Measurements from ENCODE around the gene ZNF598.

ZNF598 gene

GRCh38 chr16:1985466-1986150, 24.0 kb downstream of the ZNF598 start:
- H3K4me3 Mint-ChIP-seq, result peak overlapping the region; percentile 81
- DNase-seq, result no peak
- H3K27me3 Mint-ChIP-seq, result peaks cover 39% of the 10 kb centered on the region
- H3K36me3 Mint-ChIP-seq (ENCODE audit: low read depth), result no peaks in the 10 kb centered on the region
- ATAC-seq, result no peak
- no peaks in the 10 kb centered on the region for H3K9me3 Mint-ChIP-seq
- peaks cover 26% of the 10 kb centered on the region for H3K4me1 Mint-ChIP-seq
- H3K27ac Mint-ChIP-seq, result no peak overlapping the region

GRCh38 chr16:1984347-1985225, 25.0 kb downstream of the ZNF598 start:
- peak; percentile 3 for ATAC-seq
- no peak for DNase-seq
- Mint-ChIP-seq H3K27ac (peak overlapping the region; percentile 49), H3K36me3 (ENCODE audit: low read depth) (no peaks in the 10 kb centered on the region), H3K9me3 (no peaks in the 10 kb centered on the region), H3K4me1 (peaks cover 22% of the 10 kb centered on the region), H3K27me3 (peaks cover 43% of the 10 kb centered on the region), H3K4me3 (peak overlapping the region; percentile 81)

GRCh38 chr16:1983544-1984346, 25.9 kb downstream of the ZNF598 start, which contains the start of gene GFER:
GFER (plus strand) TSS chr16:1984193; CDS start chr16:1984219, 26 bp downstream.
- Mint-ChIP-seq H3K27me3 (peaks cover 35% of the 10 kb centered on the region), H3K4me1 (peaks cover 17% of the 10 kb centered on the region), H3K4me3 (peak within 1 kb of the TSS; percentile 81), H3K9me3 (no peaks in the 10 kb centered on the region), H3K36me3 (ENCODE audit: low read depth) (no peaks in the 10 kb centered on the region), H3K27ac (peak within 1 kb of the TSS; percentile 49)
- peak; percentile 84 for DNase-seq
- peak; percentile 77 for ATAC-seq

DNA sequence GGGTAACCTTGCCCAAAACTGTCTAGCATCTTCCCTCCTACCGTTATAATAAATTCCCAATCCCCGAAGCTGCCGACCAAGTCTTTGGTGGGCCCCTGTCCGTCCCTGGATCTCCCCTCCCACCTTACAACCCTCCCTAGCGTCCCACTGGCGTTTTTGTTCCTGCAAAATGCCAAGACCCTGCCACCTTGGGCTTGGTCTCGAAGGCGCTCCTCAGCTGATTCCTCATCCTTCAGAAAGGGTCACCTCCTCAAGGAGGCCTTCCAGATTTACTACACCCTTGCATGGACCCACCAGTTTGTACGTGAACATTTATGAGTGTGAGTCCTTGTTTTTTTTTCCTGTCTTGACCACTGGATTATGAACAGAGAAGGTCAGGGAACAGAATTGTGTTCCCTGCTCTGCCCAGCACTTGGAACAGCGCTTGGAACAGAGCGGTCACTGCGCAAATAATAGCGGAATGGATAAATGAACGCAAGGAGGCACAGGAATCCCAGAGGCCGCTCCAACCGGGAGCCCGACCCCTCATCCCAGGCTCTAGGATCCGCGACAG, 26.6 kb downstream of the ZNF598 start:
- DNase-seq (no peak), ATAC-seq (no peak)
- peaks cover 31% of the 10 kb centered on the region for H3K27me3 Mint-ChIP-seq
- peaks cover 17% of the 10 kb centered on the region for H3K4me1 Mint-ChIP-seq
- H3K36me3 Mint-ChIP-seq (ENCODE audit: low read depth), result no peaks in the 10 kb centered on the region
- H3K27ac Mint-ChIP-seq, result no peak overlapping the region
- no peaks in the 10 kb centered on the region for H3K9me3 Mint-ChIP-seq
- H3K4me3 Mint-ChIP-seq, result peak overlapping the region; percentile 65

DNA sequence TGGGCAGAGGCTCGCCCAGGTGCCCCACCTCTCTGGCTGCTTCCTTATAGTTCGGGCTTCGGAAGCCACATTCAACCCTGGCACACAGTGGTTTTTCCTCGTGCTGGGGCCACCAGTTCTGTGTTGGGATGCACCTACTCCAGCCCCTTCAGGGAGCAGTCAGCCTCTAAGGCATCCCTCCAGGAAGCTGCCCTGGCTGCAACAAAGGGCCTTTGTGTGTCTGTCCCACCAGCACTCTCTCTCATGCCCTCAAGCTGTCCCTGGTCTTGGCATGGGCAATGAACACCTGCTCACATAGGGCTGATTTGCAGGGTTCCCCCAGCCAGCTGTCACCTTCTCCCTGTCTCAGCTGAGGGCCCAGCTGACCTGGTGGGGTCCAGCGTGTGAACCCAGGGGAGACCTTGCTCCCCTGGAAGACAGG, 27.6 kb downstream of the ZNF598 start:
- no peak for ATAC-seq
- peaks cover 30% of the 10 kb centered on the region for H3K27me3 Mint-ChIP-seq

GRCh38 chr16:1981398-1981836, 28.2 kb downstream of the ZNF598 start, which contains the start of gene NOXO1:
NOXO1 (minus strand) TSS chr16:1981469; CDS start chr16:1981179, 290 bp downstream.
- H3K27ac Mint-ChIP-seq, result peak within 1 kb of the TSS; percentile 10
- no peaks in the 10 kb centered on the region for H3K9me3 Mint-ChIP-seq
- no peak for DNase-seq
- peaks cover 30% of the 10 kb centered on the region for H3K27me3 Mint-ChIP-seq
- peaks cover 7% of the 10 kb centered on the region for H3K36me3 Mint-ChIP-seq (ENCODE audit: low read depth)
- peak; percentile 3 for ATAC-seq
- no peak within 1 kb of the TSS for H3K4me3 Mint-ChIP-seq
- peaks cover 17% of the 10 kb centered on the region for H3K4me1 Mint-ChIP-seq

More for the DNA sequence above, 27.6 kb downstream of the ZNF598 start:
- H3K36me3 Mint-ChIP-seq (ENCODE audit: low read depth), result peaks cover 5% of the 10 kb centered on the region
- DNase-seq, result no peak
- H3K4me3 Mint-ChIP-seq, result no peak overlapping the region
- no peaks in the 10 kb centered on the region for H3K9me3 Mint-ChIP-seq
- H3K4me1 Mint-ChIP-seq, result peaks cover 17% of the 10 kb centered on the region
- no peak overlapping the region for H3K27ac Mint-ChIP-seq

GRCh38 chr16:1980770-1981087, 28.9 kb downstream of the ZNF598 start:
- no peak for ATAC-seq
- Mint-ChIP-seq H3K36me3 (ENCODE audit: low read depth) (peaks cover 13% of the 10 kb centered on the region), H3K27me3 (peaks cover 30% of the 10 kb centered on the region), H3K9me3 (no peaks in the 10 kb centered on the region), H3K27ac (no peak overlapping the region), H3K4me1 (peaks cover 17% of the 10 kb centered on the region), H3K4me3 (no peak overlapping the region)
- DNase-seq, result no peak

DNA sequence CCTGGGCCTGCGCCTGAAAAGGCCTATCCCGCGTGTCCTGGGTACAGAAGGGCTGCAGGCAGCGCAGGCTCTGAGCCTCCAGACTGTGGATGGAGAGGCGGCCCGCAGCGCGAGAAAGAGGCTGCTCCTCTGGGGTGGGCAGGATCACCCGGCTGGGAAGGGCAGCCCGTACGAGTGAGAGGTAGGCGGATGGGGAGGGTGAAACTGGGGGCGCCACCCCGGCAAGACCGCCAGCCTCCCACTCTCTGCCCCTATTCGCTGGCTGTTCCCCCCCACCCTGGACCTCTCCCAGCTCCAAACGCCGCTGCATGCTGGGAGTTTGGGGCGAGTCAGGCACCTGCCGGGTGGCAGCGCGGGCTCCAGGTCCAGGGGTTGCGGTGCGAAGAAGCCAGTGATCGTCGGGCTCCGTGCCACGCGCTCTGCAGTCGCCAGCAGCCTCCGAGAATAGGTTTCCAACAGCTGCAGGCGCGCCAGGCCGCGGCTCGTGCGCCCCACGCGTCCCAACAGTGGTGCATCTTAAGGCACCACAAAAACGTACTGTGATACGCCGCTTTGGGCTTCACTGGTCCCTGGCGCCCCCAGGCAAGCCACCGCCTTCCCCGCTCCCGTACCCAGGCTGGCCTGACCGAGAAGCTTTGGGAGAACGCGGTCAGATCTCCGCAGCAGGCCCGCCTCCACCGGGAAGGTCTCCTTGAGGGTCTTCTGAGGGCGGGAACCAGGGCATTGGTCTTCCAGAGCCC, 29.4 kb downstream of the ZNF598 start:
- H3K36me3 Mint-ChIP-seq (ENCODE audit: low read depth), result peaks cover 15% of the 10 kb centered on the region
- peaks cover 30% of the 10 kb centered on the region for H3K27me3 Mint-ChIP-seq
- ATAC-seq (no peak), DNase-seq (no peak)
- no peak overlapping the region for H3K4me3 Mint-ChIP-seq
- no peak overlapping the region for H3K27ac Mint-ChIP-seq
- H3K9me3 Mint-ChIP-seq, result no peaks in the 10 kb centered on the region
- H3K4me1 Mint-ChIP-seq, result peaks cover 14% of the 10 kb centered on the region

DNA sequence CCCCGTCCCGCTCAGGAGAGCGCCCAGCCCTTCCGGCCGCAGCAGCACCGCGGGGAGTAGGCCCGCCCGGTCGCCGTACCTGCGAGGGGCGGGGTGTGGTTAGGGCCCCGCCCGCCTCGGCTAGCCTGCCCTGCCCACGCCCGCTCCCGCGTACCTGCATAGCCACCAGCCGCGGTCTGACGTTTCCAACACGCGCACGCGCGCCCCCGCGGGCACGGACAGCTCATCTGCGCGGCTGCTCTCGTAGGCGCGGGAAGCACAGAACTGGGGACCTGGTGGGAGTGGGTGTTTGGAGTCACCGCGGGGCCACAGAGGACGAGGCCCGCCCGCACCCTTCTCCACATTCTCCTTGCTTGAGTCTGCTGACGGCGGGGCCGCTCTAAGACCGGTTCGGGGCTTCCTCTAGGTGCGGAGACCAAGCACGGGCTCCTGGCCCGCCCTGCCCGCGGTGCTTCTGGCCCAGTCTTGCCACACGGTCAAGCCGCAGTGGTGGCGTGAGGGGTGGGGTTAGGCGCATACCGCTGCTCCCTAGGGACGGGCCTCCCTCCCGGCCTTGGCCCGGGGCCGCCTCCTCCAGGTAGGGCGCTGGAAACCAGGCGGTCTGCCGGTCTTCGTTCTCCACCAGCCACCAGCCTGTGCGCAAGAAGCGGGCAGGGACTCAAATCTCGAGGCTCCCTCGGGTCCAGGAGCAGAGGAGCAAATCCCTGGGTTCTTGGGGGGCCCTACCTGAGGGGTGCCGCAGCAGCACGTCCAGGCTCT, 30.2 kb downstream of the ZNF598 start:
- no peak for ATAC-seq
- no peak overlapping the region for H3K4me3 Mint-ChIP-seq

DNA sequence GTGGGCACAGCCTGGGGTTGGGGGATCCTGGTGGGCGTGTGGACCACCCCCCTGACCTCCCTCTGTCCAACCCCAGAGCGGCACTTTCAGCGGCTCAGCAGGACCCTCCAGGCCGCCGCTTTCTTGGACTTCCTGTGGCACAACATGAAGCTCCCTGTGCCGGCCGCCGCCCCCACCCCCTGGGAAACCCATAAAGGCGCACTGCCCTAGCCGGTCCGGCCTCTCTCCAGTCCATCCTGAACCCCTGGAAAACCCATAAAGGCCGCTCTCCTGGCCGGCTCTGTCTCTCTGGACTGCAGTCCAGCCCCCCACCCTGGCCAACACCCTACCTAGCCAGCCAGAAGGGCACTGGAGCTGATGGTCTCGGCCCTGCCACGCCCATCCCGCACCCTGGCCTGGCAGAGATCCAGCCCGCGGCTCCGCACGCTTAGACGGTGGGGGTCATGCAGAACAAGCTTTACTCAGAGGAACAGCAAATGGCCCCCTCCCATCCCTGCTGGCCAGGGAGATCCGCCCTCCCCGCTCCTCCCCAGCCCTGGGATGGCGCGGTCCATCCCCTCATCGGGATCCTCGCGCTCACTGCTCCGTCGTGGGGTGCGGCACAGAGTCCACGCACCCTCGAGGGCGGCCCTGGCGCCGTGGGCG, 31.0 kb downstream of the ZNF598 start:
- peaks cover 20% of the 10 kb centered on the region for H3K36me3 Mint-ChIP-seq (ENCODE audit: low read depth)
- H3K27me3 Mint-ChIP-seq, result peaks cover 30% of the 10 kb centered on the region
- no peaks in the 10 kb centered on the region for H3K9me3 Mint-ChIP-seq
- no peak overlapping the region for H3K4me3 Mint-ChIP-seq
- no peak overlapping the region for H3K27ac Mint-ChIP-seq
- DNase-seq (no peak), ATAC-seq (no peak)
- H3K4me1 Mint-ChIP-seq, result peaks cover 8% of the 10 kb centered on the region

More for the DNA sequence above, 30.2 kb downstream of the ZNF598 start:
- Mint-ChIP-seq H3K27me3 (peaks cover 30% of the 10 kb centered on the region), H3K4me1 (peaks cover 8% of the 10 kb centered on the region), H3K27ac (no peak overlapping the region), H3K36me3 (ENCODE audit: low read depth) (peaks cover 20% of the 10 kb centered on the region), H3K9me3 (no peaks in the 10 kb centered on the region)
- DNase-seq, result peak; percentile 40

DNA sequence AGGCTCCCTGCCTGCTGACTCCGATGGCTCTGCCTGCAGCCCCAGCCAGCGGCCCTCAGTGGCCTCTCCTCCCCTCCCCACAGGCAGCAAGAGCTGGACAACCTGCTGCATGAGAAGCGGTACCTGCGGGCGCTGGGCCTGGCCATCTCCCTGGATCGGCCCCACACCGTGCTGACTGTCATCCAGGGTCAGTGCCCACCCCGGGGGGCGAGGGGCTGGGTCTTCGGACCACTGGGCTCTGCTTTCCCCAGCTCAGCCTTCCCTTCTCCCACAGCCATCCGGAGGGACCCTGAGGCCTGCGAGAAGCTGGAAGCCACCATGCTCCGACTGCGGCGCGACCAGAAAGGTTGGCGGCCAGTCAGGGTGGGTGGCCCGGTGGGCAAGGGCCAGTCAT, 31.7 kb downstream of the ZNF598 start:
- Mint-ChIP-seq H3K36me3 (ENCODE audit: low read depth) (peaks cover 21% of the 10 kb centered on the region), H3K27ac (no peak overlapping the region), H3K9me3 (no peaks in the 10 kb centered on the region), H3K27me3 (peaks cover 26% of the 10 kb centered on the region), H3K4me3 (no peak overlapping the region), H3K4me1 (peaks cover 11% of the 10 kb centered on the region)
- DNase-seq (no peak), ATAC-seq (no peak)

DNA sequence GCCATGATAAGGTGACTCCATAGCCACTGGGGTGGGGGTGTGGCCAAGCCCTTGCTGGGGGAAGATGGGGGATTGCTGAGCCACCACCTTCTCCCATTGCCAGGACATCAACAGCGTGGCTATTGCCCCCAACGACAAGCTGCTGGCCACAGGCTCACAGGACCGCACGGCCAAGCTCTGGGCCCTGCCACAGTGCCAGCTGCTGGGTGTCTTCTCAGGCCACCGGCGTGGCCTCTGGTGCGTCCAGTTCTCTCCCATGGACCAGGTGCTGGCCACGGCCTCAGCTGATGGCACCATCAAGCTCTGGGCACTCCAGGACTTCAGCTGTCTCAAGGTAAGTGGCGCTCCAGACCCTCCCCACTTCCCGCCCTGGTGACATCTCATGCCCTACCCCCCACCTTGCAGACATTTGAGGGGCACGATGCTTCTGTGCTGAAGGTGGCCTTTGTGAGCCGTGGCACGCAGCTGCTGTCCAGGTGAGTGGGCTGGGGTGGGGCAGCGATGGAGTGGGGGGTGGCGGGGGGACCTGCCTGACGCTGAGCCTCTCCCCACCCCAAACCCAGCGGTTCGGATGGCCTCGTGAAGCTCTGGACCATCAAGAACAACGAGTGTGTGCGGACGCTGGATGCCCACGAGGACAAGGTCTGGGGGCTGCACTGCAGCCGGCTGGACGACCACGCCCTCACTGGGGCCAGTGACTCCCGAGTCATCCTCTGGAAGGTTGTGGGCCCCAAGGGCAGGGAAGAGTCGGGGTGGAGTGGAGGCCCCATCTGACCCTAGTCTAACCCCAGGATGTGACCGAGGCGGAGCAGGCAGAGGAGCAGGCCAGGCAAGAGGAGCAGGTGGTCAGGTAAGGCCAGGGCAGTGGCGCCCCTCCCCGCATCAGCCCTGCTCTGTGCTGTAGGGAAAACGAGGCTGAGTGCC, 32.4 kb downstream of the ZNF598 start:
- Mint-ChIP-seq H3K36me3 (ENCODE audit: low read depth) (peaks cover 22% of the 10 kb centered on the region), H3K27ac (no peak overlapping the region), H3K27me3 (peaks cover 19% of the 10 kb centered on the region), H3K9me3 (no peaks in the 10 kb centered on the region), H3K4me1 (peaks cover 15% of the 10 kb centered on the region), H3K4me3 (no peak overlapping the region)
- no peak for ATAC-seq
- no peak for DNase-seq

Data from activated naive CD8-positive, alpha-beta T cell treated with anti-CD3 and anti-CD28 coated beads, Interleukin-2, amount 50 U/mL, for 24 hours (primary cell).